Glutamatergic neuron (in vitro differentiated cells): ENCODE results near the gene MBD4. TPM values are rescaled to one million over a fixed set of nuclear protein-coding genes. Genes with fewer than 3 reads are reported as not detected.

ENCODE experiments used
- DNase-seq: peaks from one replicate; pipeline ENCODE4 v3.0.0; 2022
- H3K27ac Mint-ChIP-seq: one replicate; pipeline ENCODE4 v1.8.0; 2020; ENCODE audit warnings: mild to moderate bottlenecking, mixed read lengths, inconsistent platforms; ENCODE audit not compliant: unreplicated experiment
- H3K27me3 Mint-ChIP-seq: one replicate; pipeline ENCODE4 v1.8.0; 2020; ENCODE audit warnings: mild to moderate bottlenecking, moderate library complexity, mixed read lengths, inconsistent platforms; ENCODE audit not compliant: unreplicated experiment
- H3K36me3 Mint-ChIP-seq: one replicate; pipeline ENCODE4 v1.8.0; 2020; ENCODE audit warnings: mild to moderate bottlenecking, mixed read lengths, inconsistent platforms; ENCODE audit not compliant: unreplicated experiment
- H3K4me1 Mint-ChIP-seq: one replicate; pipeline ENCODE4 v1.8.0; 2020; ENCODE audit warnings: mild to moderate bottlenecking, low read depth, mixed read lengths, inconsistent platforms; ENCODE audit not compliant: unreplicated experiment
- H3K4me3 Mint-ChIP-seq: one replicate; pipeline ENCODE4 v1.8.0; 2020; ENCODE audit warnings: mild to moderate bottlenecking, mixed read lengths, inconsistent platforms; ENCODE audit not compliant: unreplicated experiment
- H3K9me3 Mint-ChIP-seq: one replicate; pipeline ENCODE4 v1.8.0; 2020; ENCODE audit warnings: mild to moderate bottlenecking, moderate library complexity, mixed read lengths, inconsistent platforms; ENCODE audit not compliant: unreplicated experiment
- CTCF ChIP-seq: fragments of 200-600 bp; sonication (generic); IDR thresholded peaks from one replicate; pipeline ENCODE4 v1.5.0; 2021; ENCODE audit not compliant: partially characterized antibody, unreplicated experiment
- total RNA-seq: library from RNA; stranded (reverse); fragmentation: NEBNext Ultra II Directional; extraction: Animal tissue kit (Norgen Biotek cat#: 25700); gene quantifications from one replicate; pipeline ENCODE4 v1.2.1, GENCODE V29; 2021; ENCODE audit not compliant: unreplicated experiment

Gene MBD4
- total RNA-seq, 1 donor from 2014 or later, result 21.3 TPM

GRCh38 chr3:129439226-129439816, 427 bp downstream of the MBD4 start:
- H3K4me3 Mint-ChIP-seq, result peak overlapping the region; percentile 97
- H3K4me1 Mint-ChIP-seq, result peaks cover 10% of the 10 kb centered on the region
- TF ChIP-seq CTCF, result no peak
- H3K36me3 Mint-ChIP-seq, result no peaks in the 10 kb centered on the region
- H3K9me3 Mint-ChIP-seq, result peaks cover 4% of the 10 kb centered on the region
- H3K27me3 Mint-ChIP-seq, result peaks cover 3% of the 10 kb centered on the region
- no peak for DNase-seq
- peak overlapping the region; percentile 96 for H3K27ac Mint-ChIP-seq

- Mint-ChIP-seq H3K9me3 (peaks cover 2% of the 10 kb centered on the region), H3K36me3 (no peaks in the 10 kb centered on the region), H3K27ac (no peak overlapping the region), H3K27me3 (no peaks in the 10 kb centered on the region), H3K4me1 (no peaks in the 10 kb centered on the region), H3K4me3 (no peak overlapping the region)
- TF ChIP-seq CTCF, result no peak
- no peak for DNase-seq
Observed at GRCh38 chr3:129435367-129435766, 4.4 kb downstream of the MBD4 start.

DNA sequence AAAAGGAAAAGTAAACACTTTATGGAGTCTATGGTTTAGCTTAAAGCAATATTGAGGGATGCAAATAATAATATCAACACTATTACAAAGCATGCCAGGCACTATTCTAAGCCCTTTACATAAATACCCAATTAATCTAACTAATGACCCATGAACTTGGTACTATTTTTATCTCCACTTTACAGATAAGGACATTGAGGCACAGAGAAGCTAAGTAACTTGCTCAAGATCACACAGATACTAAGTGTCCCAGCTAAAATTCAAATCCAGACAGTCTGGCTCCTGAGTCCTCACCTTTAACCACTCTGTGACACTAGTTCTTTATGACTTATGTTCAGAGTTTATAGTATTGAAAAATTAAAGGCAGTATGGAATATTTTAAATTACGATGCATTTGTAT, 5.6 kb downstream of the MBD4 start:
- H3K4me1 Mint-ChIP-seq, result peaks cover under 1% of the 10 kb centered on the region
- H3K27me3 Mint-ChIP-seq, result no peaks in the 10 kb centered on the region
- H3K36me3 Mint-ChIP-seq, result no peaks in the 10 kb centered on the region
- H3K9me3 Mint-ChIP-seq, result no peaks in the 10 kb centered on the region
- H3K4me3 Mint-ChIP-seq, result no peak overlapping the region
- H3K27ac Mint-ChIP-seq, result no peak overlapping the region
- no peak for TF ChIP-seq CTCF
- DNase-seq, result no peak

DNA sequence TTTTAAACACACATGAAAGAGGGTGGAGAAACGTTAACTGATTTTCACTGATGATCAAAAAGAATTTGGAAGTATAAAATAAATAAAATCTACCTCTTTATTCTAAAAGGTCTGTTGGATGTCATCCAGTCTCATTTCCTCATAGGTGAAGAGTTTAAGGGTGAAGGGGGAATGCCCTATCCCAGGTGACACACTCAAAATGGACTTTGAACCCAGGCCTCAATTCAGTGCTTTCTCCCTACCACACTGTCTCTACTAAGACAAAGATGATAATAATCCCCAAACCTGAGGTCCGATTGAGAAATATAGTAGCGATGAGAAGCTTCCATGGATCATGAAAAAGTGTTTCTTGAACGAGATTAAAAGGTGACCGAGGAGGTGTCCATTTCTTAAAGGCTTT, 6.2 kb downstream of the MBD4 start:
- no peak for TF ChIP-seq CTCF
- Mint-ChIP-seq H3K4me3 (no peak overlapping the region), H3K4me1 (peaks cover 6% of the 10 kb centered on the region), H3K9me3 (no peaks in the 10 kb centered on the region), H3K36me3 (no peaks in the 10 kb centered on the region), H3K27me3 (no peaks in the 10 kb centered on the region), H3K27ac (no peak overlapping the region)
- no peak for DNase-seq

- Mint-ChIP-seq H3K27me3 (peaks cover 3% of the 10 kb centered on the region), H3K9me3 (no peaks in the 10 kb centered on the region), H3K27ac (no peak overlapping the region), H3K4me3 (no peak overlapping the region), H3K4me1 (peaks cover 7% of the 10 kb centered on the region), H3K36me3 (no peaks in the 10 kb centered on the region)
- no peak for TF ChIP-seq CTCF
- no peak for DNase-seq
Observed at GRCh38 chr3:129432671-129433070, 7.1 kb downstream of the MBD4 start.
